NCI-H748 treated with DMSO at 0.1 percent for 48 hours (cell line): ENCODE measurements around the gene STARD5.

ENCODE experiments used
- DNase-seq: peaks from one replicate; lab custom pipeline; 2025; lab: John Stamatoyannopoulos, UW

STARD5 gene

DNA sequence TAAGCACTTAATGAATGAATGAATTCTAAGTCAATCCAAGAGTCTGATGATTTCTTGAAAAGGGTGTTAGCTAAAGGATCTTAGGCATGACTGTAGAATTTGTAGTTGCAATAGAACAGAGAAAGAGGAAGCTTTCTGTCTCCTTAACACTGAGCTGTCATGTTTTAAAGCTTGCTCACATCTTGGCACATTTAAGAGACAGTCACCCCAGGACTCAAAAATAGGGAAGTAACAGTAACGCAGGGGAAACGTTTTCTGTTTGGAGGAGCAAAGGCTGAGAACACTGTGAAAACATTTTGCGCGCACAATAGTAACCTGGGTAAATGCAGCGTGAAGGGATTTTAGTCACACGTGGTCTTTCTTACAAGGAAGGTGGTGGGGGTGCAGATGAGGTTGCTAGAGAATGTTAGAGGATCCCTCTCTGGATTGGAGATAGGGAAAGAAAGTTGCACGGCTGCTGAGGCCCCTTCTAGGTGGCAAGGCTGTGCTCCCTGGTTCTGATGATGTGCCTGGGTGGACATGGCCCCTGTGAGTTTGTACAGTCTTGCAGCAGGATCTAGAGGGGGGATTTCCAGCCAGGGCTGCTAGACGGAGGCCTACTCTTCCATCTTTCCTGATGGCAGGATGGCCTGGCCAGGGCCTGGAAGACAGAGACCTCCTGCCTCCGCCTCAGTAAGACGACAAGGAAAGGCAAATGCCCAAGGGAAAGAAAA lies 12.0 kb downstream of the STARD5 start:
- DNase-seq = no peak

DNA sequence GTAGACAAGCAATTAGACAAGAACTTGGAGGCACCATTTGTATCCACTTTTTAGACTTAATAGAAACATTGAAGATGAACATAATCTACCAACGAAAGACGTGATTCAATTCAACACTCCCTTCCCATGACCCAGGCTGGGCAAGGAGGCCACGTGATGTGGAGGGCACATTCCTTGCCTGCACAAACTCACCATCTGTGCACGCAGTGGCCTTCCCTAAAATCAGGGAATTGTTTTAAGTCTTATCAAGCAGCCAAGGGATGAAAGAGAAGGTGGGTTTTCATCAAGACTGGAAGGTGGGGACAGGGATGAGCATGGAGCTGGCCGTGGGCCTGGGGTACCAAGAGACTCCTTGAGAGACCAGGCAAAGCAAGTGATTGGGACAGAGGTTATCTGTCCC lies 13.5 kb downstream of the STARD5 start:
- no peak for DNase-seq

DNA sequence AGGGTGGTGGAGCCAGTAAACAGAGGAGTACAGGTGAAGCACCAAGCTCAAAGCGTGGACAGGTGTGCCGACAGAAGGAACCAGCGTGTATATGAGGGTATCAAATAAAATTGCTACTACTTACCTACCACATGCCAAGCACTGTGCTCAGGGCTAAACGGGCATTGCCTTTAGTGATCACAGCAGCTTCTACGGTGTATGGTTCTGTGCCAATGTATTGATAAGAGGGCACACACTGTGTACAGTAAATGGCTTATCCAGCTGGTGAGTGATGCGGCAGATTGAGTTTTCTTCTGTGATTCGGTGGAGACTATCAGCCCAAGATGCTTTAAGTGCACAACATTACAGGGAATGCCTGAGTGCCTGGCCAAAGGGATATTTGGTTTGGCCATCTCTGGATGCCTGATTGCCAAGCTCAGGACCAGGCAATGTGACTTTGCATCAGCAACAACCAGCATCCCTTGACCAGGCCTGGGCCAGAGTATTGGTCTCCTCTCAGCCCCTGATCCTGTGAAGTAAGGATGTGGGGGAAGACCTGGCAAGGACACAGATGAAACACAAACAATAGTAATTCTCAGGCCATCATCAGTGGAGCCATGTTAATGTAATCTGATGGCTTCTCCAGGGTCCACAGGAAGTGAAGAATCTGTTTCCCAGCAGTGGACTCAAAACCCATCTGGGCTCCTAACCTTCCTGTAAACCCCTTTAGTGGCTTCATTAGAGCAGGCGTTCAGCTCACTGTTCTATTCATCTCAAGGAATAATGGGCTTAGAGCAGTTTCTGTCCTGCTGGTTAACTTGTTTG lies 14.1 kb downstream of the STARD5 start:
- DNase-seq = no peak

DNA sequence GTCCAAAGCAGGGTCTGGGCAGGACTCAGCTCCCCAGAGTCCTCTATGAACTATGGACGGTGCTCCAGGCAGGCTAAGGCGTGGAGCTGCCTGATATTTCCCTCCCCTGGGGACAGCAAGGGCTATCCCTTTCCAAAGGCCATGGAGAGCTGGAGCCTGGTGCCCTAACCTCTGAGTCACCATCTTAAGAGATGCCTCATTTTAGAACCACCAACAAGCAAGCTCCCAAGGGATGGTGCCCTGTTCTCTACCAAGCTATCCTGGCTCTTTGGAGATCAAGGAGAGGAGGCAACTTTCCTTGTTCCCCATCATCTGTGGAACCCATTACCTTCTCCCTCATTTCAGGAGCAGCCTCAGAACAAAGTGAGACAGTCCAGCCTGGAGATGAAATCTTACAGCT lies 15.7 kb downstream of the STARD5 start:
- DNase-seq = no peak

DNA sequence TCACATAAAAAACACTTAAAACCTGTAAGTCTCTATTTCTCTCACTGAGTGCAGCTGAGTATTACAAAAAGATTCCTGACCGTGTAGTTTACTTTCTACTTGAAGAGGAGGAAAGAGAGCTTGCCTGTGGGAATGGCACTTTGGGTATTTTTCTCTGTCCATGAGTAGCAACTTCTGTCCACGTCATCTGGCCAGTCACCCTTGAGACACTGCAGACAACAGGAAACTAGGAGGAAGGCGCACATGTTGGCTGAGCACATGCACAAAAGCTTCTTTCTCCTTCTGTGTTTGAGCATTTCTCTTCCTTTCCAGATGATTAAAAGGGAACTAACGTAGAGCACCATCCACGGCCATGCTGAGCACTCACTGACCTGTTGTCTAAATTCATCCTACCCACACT lies 19.7 kb downstream of the STARD5 start:
- DNase-seq = no peak

DNA sequence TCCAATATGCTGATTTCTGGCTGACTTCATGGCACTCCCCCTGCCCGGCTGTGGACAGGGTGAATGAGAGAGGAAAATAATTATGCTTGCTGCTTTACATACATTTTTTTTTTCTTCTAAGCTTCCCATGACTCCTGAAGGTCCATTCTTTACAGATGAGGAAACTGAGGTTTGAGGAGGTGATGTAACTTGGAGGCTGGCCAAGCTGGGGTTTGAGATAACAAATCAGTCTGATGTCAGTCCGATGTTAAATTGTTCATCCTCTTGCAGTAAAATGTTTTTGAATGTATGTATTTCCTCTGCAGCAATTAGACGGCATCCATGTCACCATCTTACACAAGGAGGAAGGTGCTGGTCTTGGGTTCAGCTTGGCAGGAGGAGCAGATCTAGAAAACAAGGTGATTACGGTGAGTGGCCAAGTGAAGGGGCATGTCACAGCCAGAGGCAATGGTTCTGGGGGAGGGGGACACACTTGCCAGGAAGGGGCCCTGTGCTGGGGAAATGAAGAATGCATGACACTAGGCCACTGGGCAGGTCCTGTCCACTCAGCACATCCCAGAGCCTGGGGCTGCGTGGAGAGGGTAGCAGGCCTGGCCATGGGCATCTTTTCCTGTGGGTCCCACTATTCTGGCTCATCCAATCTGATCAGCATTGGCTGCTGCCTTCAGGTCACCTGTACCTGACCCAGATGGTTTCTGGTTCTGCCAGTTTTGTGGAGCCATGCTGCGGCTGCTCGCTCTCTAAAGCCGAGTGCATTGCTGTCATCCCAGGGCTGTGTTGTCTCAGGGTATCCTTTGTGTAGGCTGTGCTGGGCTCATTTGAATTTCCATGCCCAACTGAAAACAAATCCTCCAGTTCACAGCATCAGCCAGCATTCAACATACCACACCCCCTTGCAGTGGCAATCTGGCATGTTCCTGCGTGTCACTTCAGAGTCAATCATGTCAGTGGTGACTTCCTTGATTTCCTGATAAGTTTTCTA lies 20.4 kb downstream of the STARD5 start:
- DNase-seq = no peak

DNA sequence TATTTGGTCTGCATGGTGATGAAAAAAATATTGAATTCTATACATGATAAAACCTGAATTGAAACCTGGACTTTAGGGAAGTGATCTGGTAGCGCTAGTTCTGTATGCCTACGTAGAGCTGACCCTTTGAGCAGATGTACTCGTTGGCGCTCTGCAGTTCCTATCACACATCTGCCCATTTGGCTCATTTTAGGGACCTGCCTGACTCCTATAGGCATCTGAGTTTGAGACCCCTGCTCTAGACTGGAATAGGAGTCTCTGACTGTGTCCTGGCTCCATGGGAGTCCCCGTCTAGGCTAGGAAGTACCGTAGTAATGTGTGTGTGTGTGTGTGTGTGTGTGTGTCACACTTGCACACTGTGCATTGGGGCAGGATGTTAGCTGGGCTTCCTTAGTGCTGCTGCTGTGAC lies 21.2 kb downstream of the STARD5 start:
- DNase-seq = no peak

DNA sequence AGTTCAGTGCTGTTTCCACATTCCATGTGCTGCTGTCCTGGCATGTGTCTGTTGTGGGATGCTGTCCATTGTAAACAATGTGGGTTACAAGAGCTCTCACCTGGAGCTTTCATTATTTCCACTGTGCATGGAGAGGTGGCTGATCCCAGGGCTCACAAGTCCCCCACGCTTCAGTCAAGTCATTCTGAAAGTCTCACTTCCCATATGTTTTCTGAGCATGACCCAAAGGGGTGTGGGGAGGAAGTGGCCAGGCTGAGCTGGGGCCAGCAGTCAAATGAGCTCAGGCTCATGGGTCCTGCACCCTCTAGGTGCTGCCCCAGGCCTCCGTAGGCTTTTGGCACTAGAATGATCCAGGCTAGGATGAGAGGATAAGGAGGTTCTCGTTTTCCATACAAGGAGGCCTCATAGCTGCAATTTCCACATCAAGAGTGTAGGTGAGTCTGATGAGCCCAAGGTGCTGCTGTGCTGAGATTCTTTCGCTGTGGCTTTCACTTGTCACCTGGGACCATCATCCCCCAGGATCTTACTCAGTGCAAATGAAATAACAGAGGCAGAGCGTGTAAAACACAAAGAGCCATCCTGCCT lies 22.0 kb downstream of the STARD5 start:
- no peak for DNase-seq

DNA sequence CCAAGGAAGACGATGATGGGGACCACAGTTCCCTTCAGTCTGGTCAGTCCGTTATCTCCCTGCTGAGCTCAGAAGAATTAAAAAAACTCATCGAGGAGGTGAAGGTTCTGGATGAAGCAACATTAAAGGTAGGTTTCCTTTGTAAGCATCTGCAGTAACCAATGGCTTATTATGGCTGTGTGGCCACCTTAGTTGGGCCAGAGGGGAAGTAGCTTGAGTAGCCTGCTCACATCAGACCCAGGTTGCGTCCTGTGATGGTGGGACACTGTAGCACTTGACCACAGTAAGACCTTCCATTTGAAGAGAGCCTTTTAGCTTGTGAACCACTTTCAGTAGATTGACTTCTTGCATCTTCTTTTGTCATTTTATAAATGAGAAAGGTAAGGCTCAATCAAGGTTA lies 22.6 kb downstream of the STARD5 start:
- no peak for DNase-seq

DNA sequence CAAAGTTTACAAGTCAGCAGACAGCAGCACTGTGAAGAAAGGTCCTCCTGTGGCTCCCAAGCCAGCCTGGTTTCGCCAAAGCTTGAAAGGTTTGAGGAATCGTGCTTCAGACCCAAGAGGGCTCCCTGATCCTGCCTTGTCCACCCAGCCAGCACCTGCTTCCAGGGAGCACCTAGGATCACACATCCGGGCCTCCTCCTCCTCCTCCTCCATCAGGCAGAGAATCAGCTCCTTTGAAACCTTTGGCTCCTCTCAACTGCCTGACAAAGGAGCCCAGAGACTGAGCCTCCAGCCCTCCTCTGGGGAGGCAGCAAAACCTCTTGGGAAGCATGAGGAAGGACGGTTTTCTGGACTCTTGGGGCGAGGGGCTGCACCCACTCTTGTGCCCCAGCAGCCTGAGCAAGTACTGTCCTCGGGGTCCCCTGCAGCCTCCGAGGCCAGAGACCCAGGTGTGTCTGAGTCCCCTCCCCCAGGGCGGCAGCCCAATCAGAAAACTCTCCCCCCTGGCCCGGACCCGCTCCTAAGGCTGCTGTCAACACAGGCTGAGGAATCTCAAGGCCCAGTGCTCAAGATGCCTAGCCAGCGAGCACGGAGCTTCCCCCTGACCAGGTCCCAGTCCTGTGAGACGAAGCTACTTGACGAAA lies 24.2 kb downstream of the STARD5 start:
- no peak for DNase-seq

DNA sequence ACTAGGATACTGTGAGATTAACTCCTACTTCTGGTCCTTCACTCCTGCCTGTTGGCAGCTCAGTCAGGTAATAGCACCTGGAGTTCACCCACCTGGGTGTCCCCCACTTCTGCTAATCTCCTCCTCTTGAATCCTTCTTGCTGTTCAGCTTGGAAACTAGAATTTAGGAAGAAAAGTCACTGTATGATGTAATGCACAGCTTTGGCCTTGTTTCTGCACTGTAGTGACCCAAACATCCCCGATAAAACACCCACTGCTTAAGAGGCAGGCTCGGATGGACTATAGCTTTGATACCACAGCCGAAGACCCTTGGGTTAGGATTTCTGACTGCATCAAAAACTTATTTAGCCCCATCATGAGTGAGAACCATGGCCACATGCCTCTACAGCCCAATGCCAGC lies 24.8 kb downstream of the STARD5 start:
- no peak for DNase-seq

DNA sequence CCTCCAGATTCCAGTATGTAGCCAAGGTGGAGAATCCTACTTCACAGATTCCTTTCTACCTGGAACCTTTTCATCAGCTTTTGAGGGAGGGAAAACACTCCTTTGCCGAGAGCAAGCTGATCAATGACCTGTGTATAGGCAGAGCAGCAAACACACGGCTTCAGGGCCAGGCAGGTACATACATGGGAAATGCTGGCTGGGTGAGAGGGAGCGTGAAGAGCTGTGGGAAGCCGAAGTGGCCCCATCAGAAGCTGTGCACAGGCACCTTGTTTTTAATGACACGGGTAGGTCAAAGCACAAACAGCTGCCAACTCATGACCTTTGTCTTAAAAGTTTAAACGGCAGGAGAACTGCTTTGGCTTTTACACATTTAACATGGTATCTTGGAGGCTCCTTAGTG lies 25.3 kb downstream of the STARD5 start:
- no peak for DNase-seq

DNA sequence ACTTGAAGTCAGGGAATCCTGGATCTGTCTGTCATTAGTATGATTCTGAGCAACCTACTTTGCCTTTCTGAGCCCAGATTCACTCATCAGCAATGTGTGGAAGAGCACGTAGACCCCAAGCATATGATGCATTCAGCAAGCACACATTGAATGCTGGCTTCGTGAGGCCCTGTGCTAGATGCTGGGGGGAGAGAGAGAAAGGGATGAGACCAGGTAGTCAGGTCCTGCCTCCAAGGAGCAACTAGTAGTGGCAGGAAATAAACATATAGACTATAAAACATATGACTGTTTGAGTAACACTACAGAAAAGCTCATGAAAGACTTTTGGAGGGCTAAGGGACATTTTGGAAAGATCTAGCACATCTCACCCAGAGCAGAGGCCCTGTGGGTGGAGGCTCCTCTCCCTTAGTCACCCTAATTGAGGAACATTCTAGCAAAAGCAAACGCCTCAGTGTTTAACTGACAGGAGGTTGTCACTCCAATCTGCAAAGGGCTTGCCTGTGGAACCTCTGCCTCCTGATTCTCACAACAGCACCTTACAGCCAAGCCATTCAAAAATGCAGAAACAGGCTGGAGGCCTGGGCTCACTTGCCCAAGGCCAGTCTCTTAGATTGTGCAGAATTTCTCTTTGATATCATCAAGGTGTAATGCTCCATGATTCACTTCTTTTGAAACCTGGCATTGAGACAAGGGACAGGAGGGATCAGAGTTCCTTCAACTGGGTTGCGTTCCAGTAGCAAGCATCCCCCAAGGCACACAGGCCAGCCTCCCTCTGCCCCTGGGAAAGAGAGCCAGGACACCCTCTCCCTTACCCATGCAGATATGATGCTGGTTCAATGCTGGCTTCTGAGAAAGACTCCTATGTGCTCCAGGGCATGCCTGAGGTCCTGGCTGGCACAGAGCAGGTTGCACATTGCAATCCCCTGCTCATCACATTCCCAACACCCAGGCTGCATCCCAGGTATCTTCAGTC lies 26.1 kb downstream of the STARD5 start:
- no peak for DNase-seq

DNA sequence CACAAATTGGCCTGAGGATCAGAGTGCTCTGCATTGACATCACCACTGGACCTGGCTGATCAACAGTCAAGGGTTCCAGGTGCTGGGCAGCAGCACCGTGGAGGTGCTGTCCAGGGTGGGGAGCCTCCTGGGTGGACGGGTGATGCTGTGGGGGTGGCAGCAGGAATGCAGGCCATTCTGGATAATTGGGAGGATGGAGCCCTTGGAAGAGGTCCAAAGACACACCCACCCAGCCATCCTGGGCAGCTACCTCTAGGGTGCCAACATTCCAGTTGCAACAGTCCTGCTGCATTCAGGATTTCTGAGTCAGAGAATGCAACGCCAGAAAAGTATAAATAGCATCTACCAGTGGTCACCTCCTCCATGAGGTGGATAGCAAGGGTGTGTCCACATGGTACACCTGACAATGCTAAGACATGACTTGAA lies 26.8 kb downstream of the STARD5 start:
- DNase-seq = no peak

DNA sequence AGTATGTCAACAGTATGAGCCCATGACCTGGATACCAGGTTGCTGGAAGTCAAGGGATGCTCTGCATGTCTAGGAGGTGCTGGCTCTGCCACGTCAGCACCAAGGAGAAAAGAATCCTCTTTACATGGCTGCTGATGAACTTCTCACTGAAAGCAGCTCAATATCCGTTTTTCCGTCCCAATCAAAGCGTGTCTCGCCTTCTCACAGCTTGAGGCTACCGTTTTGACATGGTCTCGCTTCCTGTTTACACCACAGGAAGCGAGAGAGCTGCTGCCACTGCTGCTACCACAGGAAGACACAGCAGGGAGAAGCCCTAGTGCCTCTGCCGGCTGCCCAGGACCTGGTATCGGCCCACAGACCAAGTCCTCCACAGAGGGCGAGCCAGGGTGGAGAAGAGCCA lies 27.3 kb downstream of the STARD5 start:
- DNase-seq = no peak

DNA sequence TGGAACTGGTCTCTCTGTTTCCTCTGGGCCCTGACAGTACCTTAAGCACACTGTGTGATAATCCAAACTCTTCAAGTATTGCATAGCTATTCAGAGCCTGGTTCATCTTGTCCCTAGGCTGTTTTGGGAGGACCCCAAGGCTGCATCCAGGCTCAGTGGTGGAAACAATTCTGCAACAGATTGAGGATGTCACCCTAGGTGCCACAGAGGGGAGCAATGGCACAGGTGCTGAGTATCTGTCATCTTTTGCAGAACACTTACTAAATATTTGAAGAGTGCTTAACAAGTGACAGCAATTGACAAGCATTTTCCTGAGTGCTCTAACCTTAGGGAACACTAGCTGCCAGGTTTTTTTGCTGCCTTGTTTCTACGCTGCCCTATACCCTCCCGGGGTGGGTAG lies 27.8 kb downstream of the STARD5 start:
- DNase-seq = no peak

DNA sequence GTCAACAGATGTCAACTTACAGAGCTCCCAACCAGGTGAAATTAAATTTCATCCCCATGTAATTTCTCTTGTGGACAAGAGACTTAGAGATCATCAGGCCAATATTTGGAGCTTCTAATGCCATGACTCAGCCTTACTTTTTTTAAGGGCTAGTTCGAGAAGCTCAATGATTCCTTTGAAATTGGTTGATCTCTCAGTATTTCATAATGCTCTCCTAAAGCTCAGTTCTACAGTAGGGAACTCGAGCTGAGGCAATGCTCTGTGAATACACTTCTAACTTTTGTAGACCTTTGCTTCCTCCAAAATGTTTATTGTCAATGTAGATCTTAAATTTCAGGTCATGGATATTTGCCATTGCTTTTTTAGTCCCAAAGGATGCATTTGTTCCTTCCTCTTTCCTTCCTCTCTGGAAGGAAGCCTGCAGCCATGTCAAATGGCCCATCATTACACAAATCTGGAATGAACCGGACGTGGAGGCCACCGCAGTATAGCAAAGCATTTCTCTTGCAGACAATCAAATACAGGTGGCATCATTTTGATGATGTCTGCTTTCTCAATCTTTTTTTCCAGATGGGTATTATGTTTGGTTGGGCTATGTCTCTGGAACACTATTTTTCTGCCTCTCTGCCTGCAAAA lies 28.3 kb downstream of the STARD5 start:
- no peak for DNase-seq

DNA sequence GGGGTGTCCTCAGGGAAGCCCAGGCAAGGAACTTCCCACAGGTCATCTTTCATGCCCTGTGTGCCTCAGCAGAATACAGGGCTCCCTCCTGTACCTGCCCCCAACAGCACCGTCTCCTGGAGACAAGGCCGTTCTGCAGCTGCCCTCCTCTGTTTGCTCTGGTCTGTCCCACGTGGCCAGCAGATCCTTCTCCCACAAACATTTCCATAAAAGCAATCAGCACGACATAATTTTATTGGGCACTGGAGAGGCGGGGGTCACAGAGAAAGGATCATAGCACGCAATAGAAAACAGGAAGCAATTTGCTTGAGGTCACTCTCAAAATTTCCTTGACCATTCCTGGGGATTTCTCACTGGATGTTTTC lies 29.4 kb downstream of the STARD5 start:
- DNase-seq = peak; percentile 9

DNA sequence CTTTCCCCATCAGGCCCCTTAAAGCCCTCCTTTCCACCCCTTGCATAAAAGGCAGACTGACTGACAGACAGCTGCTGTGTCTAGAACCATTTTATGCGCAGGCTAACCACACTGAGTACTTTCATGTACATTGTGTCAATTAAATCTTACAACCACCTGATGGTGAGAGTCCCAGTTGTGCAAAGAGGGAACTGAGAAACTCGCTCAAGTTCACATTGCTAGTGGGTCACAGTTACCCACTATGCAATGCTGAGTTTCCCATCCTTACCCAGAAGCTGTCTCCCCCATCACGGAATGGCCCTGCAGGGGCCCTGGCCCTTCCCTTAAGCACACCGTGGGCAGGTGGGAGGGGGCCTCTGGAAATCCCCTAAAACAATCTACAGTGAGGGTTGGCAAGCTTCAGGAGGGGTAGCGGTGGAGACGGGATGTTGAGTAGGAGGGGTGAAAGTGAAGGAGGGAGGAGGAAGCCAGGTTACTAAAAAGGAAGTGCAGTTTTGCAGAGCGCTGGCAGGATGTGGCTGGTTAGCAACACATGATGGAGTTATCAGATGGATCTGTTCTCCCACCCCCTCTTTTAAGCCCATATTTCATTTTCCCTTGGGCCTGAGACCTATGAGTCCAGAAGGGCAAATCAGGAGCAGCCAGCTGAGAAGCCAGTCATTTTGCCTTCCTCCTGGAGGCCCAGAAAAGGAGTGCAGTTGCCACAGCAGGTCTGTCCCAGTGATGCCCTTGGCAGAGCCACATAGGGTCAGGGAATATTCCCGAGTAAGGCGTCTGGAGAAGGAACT lies 30.0 kb downstream of the STARD5 start:
- no peak for DNase-seq
